GM12875 (cell line): ENCODE data around the gene EML5.
"Not testable (repeated sequence)": the region's sequence is repeated elsewhere in the genome, so short reads cannot be mapped to it uniquely, and the experiment has no call there.

Experiments
- H3K4me3 ChIP-seq: one replicate; pipeline ENCODE4 v1.5.1; 2011; ENCODE audit warnings: low read depth, low read length, control low read depth
- CTCF ChIP-seq: IDR thresholded peaks from 2 replicates; pipeline ENCODE4 v1.5.1; 2011; ENCODE audit warnings: low read depth, mild to moderate bottlenecking, control low read depth, inconsistent platforms, low read length, moderate library complexity, borderline replicate concordance; ENCODE audit not compliant: insufficient read depth

EML5 gene

GRCh38 chr14:88824314-88825077 is 31.7 kb upstream of the EML5 start, which contains the start of gene TTC8:
Gene TTC8 (plus strand): TSS chr14:88824651. CDS start chr14:88824708, 57 bp downstream.
- TF ChIP-seq CTCF, result no peak

GRCh38 chr14:88823968-88824313 is 31.2 kb upstream of the EML5 start:
- H3K4me3 ChIP-seq, result peak overlapping the region; percentile 82
- no peak for TF ChIP-seq CTCF

More at GRCh38 chr14:88824314-88825077, 31.7 kb upstream of the EML5 start, which contains the start of gene TTC8:
- H3K4me3 ChIP-seq, result peak within 1 kb of the TSS; percentile 82

GRCh38 chr14:88821888-88822287 is 29.1 kb upstream of the EML5 start:
- TF ChIP-seq CTCF, result no peak
- H3K4me3 ChIP-seq, result no peak overlapping the region

GRCh38 chr14:88821378-88821777 is 28.6 kb upstream of the EML5 start:
- H3K4me3 ChIP-seq, result no peak overlapping the region
- TF ChIP-seq CTCF, result no peak

- not testable (repeated sequence) for H3K4me3 ChIP-seq
Observed at GRCh38 chr14:88819674-88820073, 26.9 kb upstream of the EML5 start.

GRCh38 chr14:88818018-88818417 is 25.3 kb upstream of the EML5 start:
- no peak for TF ChIP-seq CTCF

GRCh38 chr14:88815980-88816379 is 23.2 kb upstream of the EML5 start:
- H3K4me3 ChIP-seq, result no peak overlapping the region
- TF ChIP-seq CTCF, result no peak

More at GRCh38 chr14:88818018-88818417, 25.3 kb upstream of the EML5 start:
- H3K4me3 ChIP-seq, result no peak overlapping the region
